Ishikawa (cell line): Measurements from ENCODE around the gene COL13A1.

Experiments
- CEBPB ChIP-seq: IDR thresholded peaks from 2 replicates; pipeline ENCODE4 v1.6.1; 2012
- CREB1 ChIP-seq: IDR thresholded peaks from 2 replicates; pipeline ENCODE4 v1.6.1; 2012; ENCODE audit warnings: low read depth
- EGR1 ChIP-seq: IDR thresholded peaks from 2 replicates; pipeline ENCODE4 v1.6.1; 2012
- EP300 ChIP-seq: IDR thresholded peaks from 2 replicates; pipeline ENCODE4 v1.6.1; 2012; ENCODE audit warnings: borderline replicate concordance
- FOXM1 ChIP-seq: IDR thresholded peaks from 2 replicates; pipeline ENCODE4 v1.6.1; 2012; ENCODE audit warnings: low read depth, borderline replicate concordance
- NFIC ChIP-seq: IDR thresholded peaks from 2 replicates; pipeline ENCODE4 v1.6.1; 2012
- RAD21 ChIP-seq: IDR thresholded peaks from 2 replicates; pipeline ENCODE4 v1.6.1; 2012; ENCODE audit warnings: low read depth
- TAF1 ChIP-seq: IDR thresholded peaks from 2 replicates; pipeline ENCODE4 v1.6.1; 2012; ENCODE audit warnings: low read depth, mild to moderate bottlenecking
- TCF12 ChIP-seq: IDR thresholded peaks from 2 replicates; pipeline ENCODE4 v1.6.1; 2012; ENCODE audit warnings: low read depth
- TEAD4 ChIP-seq: IDR thresholded peaks from 2 replicates; pipeline ENCODE4 v1.6.1; 2012
- YY1 ChIP-seq: IDR thresholded peaks from 2 replicates; pipeline ENCODE4 v1.6.1; 2012; ENCODE audit warnings: low read depth
- ZBTB7A ChIP-seq: IDR thresholded peaks from 2 replicates; pipeline ENCODE4 v1.6.1; 2012; ENCODE audit warnings: low read depth
- TF ChIP-seq, protein P1 (sequence below): IDR thresholded peaks from 2 replicates; pipeline ENCODE4 v1.6.1; 2012; ENCODE audit warnings: low read depth, mild to moderate bottlenecking
- TF ChIP-seq, protein P2 (sequence below): IDR thresholded peaks from 2 replicates; pipeline ENCODE4 v1.6.1; 2012
- TF ChIP-seq, protein P3 (sequence below): IDR thresholded peaks from 2 replicates; pipeline ENCODE4 v1.6.1; 2012

The COL13A1 gene

DNA sequence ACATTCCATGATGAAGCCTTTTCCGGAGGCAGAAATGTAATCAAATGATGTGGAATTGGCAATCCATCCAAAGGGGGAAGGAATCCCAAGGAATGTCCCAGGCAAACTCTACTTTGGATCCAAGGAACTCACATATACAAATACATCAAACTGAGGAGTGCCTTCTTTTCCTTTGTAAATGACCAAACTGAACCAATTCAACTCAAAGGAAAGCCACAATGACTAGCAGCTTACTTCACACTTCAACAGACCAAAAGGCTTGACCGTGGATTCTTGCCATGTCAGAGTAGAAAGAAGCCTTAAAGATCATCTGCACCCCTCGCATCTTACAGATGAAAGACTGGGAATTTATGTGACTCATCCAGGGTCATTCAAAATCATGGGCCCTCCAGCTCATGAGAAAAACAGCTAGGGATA lies 171.3 kb downstream of the COL13A1 start:
- TF ChIP-seq, protein P1, sequence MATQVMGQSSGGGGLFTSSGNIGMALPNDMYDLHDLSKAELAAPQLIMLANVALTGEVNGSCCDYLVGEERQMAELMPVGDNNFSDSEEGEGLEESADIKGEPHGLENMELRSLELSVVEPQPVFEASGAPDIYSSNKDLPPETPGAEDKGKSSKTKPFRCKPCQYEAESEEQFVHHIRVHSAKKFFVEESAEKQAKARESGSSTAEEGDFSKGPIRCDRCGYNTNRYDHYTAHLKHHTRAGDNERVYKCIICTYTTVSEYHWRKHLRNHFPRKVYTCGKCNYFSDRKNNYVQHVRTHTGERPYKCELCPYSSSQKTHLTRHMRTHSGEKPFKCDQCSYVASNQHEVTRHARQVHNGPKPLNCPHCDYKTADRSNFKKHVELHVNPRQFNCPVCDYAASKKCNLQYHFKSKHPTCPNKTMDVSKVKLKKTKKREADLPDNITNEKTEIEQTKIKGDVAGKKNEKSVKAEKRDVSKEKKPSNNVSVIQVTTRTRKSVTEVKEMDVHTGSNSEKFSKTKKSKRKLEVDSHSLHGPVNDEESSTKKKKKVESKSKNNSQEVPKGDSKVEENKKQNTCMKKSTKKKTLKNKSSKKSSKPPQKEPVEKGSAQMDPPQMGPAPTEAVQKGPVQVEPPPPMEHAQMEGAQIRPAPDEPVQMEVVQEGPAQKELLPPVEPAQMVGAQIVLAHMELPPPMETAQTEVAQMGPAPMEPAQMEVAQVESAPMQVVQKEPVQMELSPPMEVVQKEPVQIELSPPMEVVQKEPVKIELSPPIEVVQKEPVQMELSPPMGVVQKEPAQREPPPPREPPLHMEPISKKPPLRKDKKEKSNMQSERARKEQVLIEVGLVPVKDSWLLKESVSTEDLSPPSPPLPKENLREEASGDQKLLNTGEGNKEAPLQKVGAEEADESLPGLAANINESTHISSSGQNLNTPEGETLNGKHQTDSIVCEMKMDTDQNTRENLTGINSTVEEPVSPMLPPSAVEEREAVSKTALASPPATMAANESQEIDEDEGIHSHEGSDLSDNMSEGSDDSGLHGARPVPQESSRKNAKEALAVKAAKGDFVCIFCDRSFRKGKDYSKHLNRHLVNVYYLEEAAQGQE, result no peak

DNA sequence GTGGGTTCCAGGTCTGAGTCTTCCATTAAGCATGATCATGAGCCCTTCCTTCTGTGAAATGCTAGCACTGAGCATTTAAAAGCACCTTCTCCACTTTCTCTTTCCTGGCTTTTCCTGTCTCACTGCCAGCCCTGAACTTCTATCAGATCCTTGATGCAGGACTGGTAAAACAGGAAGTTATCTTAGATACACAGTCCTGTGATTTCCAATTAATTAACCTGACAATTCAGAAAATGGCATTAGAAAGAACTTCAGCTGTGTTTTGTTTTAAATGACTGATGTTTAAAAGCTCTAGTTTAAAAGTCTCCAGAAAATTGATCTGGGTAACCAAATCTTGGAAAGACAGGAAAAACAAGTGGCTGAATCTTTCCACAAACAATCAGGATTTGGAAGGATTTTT lies 172.0 kb downstream of the COL13A1 start:
- TF ChIP-seq FOXM1 (no peak), RAD21 (no peak), ZBTB7A (no peak)

DNA sequence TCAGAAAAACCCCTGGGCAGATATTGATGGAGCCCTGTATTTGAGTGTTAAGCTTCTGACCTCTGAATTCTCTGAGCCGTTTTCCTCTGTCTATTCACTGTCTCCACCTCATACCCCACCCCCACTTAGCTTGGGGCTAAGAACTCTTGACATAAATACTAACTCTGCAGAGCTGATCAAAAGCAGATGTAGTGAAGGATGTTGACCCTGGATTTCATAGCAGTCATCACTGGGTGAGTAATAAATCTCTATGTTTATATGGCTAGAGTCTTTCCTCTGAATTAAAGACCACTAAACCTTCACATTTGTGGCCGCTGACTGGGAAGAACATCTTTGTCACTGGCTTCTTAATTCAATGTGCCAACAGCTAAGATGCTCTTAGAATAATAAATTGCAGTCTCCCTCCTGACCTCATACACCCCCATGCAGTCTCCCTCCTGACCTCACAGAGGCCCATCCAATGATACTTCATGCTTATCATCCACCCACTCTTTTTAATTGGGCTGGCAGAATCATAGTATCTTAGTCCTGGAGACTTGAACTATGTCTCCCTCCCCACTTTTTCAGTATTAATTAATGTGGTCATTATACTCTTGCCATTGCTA lies 172.9 kb downstream of the COL13A1 start:
- TF ChIP-seq, protein P2, sequence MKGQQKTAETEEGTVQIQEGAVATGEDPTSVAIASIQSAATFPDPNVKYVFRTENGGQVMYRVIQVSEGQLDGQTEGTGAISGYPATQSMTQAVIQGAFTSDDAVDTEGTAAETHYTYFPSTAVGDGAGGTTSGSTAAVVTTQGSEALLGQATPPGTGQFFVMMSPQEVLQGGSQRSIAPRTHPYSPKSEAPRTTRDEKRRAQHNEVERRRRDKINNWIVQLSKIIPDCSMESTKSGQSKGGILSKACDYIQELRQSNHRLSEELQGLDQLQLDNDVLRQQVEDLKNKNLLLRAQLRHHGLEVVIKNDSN, result no peak
- no peak for TF ChIP-seq ZBTB7A
- TF ChIP-seq FOXM1, result no peak
- TF ChIP-seq EP300, result no peak
- no peak for TF ChIP-seq RAD21
- TF ChIP-seq CREB1, result no peak

DNA sequence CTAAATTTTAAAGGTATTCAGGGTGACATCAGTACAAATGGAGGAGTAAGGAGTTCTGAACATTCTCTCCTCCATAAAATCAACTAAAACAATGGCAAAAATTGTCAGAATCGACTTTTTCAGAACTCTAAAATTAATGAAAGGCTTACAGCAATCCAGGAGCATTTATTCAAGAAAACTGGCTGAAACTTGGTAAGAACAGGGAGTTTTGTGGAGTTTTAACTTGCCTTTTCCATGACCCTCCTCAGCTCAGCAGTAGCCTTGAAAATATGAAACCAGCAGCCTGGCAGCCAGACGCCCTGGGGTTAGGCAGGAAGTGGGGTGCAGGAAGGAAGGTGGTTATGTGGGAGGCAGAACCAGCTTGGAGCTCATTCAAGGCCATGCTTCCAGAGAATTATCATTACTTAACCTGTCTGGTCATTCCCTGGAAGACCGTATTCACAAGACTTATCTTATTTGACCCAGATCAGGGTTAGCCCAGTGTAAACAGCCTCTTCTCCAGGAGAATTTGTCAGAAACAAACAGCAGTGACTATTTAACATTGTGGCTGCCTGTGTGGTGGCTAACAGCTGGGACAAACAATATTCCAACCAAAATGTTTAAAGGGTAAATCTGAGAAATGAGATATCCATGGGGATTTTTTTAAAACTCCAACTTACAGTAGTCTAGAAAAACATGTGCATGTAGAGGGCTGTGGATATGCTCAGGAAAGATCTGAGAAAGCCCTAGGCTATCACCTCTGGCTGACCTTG lies 175.3 kb downstream of the COL13A1 start:
- TF ChIP-seq YY1 (no peak), CREB1 (no peak), TEAD4 (no peak), FOXM1 (no peak)

DNA sequence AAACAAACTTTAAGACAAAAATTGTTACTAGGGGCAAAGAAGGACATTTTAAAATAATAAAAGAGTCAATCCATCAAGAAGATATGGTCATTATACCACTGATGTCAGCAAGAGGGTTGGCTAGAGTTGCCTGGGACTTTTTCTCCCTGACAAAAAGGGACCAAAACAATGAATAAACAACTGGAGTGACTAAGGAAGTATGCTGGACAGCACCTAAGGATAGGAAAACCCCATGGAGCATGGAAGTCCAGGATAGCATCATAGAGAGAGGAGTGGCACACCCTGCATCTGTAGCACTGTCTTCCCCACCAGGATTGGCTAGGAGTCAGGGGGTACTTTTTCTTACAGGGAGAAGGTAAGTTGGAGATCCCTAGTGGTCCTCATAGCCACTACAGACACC lies 177.5 kb downstream of the COL13A1 start:
- TF ChIP-seq, protein P1, result peak; percentile 53; the same call in 1 of the 2 replicates
- TF ChIP-seq FOXM1, result no peak

DNA sequence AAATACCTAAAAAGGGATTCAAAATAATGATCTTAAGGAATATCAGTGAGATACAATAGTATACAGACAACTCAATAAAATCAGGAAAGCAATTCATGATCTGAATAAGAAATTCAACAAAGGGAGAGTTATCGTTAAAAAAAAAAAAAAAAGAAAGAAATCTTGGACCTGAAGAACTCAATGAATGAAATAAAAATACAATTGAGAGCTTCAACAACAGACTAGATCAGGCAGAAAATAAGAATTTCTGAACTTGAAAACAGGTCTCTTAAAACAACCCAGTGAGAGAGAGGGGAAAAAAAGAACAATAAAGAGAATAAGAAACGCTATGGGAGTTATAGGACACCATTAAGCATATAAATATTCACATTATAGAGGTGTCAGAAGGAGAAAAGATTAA lies 179.0 kb downstream of the COL13A1 start:
- TF ChIP-seq CEBPB, result no peak
- no peak for TF ChIP-seq NFIC
- no peak for TF ChIP-seq TAF1
- TF ChIP-seq CREB1, result no peak
- TF ChIP-seq EP300, result no peak
- TF ChIP-seq, protein P1, result no peak
- TF ChIP-seq TCF12, result no peak
- TF ChIP-seq TEAD4, result no peak
- TF ChIP-seq, protein P2, result no peak
- TF ChIP-seq RAD21, result no peak
- TF ChIP-seq ZBTB7A, result no peak
- TF ChIP-seq, protein P3, sequence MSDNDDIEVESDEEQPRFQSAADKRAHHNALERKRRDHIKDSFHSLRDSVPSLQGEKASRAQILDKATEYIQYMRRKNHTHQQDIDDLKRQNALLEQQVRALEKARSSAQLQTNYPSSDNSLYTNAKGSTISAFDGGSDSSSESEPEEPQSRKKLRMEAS, result no peak
- no peak for TF ChIP-seq FOXM1
- TF ChIP-seq YY1, result no peak
- TF ChIP-seq EGR1, result no peak
